NCI-H1436 treated with DMSO at 0.1 percent for 48 hours (cell line): ENCODE results near the gene ACOX3.

Experiments
- DNase-seq: peaks from one replicate; lab custom pipeline; 2025; lab: John Stamatoyannopoulos, UW

The ACOX3 gene

DNA sequence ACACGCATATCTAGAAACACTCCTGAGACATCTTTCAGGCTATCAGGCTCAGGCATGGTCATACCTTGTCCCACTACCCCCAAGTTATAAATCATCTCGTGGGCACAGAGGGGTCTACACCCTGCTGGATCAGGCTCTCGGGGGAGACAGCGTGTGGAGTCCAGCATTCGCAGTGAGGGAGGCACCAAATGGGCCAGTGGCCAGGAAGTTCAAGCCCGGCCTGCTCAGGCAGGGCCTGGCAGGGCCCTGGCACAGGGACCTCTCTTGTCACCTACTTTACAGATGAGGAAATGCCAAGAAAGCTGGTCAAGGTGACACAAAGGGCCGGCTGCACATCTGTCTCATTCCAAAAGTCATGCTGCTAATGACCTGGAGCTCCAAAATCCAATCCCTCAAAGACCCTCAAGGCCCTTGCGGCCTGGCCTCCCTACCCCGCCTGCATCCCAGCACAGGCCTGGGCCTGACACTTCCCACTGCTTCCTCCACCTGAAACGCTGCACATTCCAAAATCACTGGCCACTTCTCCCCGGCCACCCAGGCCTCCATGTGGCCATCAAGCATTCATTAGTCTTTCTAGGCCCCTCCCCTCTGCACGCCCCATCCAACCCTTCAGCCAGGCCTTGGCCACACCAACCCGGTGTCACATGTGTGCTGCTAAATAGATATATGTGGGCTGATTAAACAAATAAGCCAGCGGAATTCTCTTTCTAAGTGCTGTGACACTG lies 35.6 kb downstream of the ACOX3 start:
- DNase-seq, result no peak

DNA sequence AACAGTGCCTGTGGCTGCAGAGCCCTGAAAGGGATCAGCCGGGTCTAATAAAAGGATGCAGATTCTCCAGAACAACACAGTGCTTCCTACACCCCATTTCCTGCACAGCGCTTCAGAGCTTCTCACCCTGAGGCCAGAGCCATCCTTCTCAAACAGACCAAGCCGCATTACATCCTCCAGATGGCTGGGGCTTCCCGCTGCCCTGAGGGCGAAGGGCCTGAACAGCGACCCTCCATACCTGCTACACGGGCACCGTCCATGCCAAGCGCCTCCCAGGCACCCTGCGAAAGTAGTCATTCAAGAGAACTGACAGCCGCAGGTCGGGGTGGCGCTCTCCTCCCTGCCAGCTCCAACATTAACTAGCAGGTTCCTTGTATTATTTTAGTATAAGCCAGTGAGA lies 36.5 kb downstream of the ACOX3 start:
- no peak for DNase-seq

DNA sequence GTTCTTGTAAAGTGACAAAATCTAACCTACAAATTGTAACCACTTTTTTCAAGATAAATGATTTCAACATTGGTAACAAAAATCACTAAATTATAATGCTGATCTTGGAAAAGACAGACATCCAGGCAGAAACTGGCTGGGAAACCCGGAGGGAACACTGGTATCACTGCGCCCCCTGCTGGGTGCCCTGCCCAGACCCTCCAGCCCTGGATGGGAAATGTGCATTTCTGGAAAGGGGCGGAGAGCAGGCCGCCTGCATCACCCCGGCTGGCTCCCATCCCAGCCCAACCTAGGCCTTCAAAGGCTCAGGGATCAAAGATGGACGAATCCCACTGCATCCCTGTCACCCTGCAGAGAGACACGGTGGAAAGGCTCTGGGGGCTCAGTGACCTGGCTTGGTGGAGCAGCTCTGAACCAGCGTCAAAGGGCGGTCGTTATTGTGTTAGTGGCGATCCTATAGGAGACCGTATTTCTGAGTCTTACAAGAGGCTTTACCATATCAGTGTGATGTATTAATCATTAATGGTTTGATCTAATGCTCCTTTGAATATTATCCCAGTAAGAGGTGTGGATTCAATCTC lies 37.3 kb downstream of the ACOX3 start:
- DNase-seq, result no peak

DNA sequence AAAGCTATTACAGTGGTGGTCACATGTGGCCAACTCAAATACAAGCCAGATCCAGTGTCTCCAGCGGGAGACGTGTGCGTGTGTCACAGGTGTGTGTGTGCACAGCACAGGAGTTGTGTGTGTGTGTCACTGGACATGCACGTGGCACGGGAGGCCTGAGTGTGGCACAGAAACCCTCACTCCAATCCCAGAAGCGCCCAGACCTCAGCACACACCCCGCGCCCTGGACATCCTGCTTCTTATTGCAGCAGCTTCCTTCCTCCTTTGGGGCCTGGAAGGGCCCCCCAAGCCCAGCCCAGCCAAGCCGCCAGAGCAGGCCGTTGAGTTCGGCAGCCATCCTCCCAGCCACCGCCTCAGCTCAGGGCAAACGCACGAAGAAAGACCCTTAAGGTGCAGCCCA lies 37.9 kb downstream of the ACOX3 start:
- no peak for DNase-seq

DNA sequence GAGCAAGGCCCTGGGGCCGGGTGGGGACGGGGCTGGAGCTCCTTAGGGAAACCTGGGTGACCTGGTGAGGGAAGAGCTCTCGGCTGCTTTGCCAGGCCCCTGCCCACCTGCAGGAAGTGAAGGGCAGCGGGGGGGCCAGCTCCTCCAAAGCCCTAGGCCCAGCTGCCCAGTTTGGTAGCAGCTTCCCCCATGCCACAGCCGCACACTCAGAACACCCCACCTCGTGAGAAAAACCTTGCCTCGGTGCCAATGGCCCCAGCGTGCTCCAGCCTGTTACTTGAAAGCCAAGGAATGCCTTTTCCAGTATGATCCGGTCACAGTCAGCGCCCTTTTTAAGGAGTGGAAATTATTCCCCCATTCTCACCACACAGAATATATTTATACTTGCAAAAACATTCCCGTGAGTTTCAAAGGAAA lies 38.3 kb downstream of the ACOX3 start:
- DNase-seq, result no peak

DNA sequence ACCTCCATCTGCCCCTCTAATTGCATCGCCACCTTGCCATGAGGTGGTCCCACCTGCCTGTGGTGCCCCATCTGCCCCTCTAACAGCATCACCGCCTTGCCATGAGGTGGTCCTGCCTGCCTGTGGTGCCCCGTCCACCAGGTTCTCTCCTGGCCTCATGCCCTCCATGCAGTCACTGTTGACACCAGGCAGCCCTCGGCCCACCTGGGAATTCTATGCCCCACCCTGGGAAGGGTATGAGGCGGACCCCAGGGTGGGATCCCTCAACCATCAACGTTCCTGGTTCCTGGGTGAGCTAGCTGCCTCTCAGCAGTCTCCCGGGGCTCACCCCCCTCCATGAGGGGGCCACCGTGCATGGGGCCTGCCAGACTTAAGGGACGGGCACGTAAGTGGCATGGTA lies 38.9 kb downstream of the ACOX3 start:
- no peak for DNase-seq

DNA sequence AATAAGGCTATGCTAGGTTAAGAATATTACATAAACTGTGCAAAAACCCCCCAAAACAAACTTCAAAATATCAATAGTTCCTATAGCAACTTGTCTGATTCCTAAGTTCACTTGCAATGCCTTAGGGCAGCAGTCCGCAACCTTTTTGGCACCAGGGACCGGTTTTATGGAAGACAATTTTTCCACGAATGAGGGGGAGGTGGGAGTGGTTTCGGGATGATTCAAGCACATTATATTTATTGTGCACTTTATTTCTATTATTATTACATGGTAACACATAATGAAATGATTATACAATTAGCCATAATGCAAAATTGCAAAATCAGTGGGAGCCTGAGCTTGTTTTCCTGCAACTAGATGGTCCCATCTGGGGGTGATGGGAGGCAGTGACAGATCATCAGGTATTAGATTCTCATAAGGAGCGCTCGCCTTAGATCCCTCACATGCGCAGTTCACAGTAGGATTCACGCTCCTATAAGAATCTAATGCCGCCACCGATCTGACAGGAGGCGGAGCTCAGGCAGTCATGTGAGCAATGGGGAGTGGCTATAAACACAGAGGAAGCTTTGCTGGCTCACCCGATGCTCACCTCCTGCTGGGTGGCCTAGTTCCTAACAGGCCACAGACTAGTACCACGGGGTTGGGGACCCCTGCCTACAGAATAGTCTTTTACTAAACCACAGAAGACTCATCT lies 39.7 kb downstream of the ACOX3 start:
- DNase-seq, result no peak

DNA sequence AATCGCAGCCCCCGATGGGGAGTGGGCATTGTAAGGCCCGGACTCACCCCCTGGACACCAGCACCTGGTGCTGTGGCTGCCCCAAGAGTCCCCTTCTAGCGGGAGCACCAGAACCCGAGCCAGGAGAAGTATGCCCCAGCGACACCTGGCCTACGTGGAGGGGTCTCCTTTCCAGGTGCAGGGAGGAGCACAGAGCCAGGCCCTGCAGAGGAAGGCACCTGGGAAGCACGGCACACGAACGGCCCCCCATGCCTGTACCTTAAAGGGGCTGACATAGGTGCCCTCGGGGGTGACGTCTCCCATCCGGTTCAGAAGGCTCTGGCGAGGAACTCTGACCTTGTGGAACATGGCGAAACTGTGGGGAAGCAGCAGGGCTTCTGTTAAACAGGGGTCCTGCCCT lies 41.2 kb downstream of the ACOX3 start:
- no peak for DNase-seq

DNA sequence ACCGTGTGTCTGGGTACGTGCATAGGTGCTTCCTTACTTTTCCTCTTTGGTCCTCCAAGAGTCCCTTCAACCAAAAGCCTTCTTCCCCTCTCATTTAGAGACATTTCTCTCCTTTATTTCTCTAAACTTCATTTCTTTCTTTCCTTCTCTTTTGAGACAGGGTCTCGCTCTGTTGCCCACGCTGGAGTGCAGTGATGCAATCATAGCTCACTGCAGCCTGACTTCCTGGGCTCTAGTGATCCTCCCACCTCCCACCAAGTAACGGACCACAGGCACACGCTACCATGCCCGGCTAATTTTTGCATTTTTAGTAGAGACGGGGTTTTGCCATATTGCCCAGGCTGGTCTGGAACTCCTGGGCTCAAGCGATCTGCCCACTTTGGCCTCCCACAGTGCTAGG lies 42.2 kb downstream of the ACOX3 start:
- DNase-seq, result no peak

DNA sequence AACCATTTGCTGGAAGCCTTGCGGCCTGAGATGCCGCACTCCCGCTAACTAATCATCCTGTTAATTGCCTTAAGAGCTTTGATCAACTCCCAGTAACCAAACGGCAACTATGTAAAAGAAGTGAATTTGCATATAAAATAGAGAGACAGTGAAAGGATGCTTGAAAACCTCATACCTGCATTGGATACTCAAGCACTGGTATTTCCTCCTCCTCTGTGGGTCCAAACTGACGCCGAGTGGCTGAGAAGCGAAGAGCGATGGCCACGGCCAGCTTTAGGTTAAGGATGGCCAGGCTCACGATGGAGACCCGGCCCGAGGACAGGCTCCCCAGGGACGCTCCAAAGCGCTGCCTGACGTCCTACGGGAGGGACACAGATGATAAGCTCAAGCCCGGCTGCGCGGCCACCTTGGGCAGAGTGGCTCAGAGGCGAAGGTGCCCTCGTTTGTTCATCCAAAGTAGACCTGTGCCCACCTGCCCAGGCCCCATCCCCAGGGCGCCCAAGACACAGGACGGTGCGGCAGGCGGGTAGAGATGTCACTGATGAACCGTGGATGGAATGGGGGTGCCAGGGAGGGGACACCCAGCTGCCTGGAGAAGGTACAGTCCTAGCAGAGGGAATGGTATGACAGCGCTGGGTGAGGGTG lies 43.6 kb downstream of the ACOX3 start:
- DNase-seq, result no peak

DNA sequence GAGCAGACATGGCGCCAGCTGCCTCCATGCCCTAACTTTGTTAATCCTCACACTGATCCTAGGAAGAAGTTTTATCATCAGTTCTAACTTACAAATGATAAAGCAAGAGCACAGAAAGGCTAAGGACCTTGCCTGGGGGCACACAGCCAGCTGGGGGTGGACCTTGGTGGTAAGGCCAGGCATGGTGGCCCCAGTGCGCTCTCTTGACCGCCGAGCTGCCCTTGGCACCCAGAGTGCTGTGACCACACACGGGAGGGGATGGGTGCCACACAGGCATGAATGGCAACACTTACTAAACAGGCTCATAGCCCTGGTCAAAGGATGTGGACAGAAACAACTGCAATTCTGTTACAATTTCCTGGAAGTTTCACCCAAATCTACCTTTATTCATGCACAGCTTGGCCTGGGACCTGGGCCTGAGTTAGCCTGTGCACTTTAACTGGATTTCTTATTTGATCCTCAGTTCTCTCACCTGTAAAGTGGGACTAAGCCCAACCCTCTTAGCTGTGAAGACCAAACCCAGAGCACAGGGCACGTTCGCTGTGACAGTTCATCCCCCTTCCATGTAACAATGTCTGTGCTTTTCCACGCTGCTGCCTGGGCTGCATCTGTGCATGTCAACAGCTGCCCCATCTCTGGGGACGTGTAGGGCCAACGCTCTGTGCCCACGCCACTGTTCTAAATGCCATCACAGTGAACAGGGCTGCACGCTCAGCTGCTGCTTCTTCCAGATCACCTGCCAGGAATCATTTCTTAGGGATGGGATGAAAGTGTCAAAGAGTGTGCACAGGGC lies 44.8 kb downstream of the ACOX3 start:
- DNase-seq, result no peak

DNA sequence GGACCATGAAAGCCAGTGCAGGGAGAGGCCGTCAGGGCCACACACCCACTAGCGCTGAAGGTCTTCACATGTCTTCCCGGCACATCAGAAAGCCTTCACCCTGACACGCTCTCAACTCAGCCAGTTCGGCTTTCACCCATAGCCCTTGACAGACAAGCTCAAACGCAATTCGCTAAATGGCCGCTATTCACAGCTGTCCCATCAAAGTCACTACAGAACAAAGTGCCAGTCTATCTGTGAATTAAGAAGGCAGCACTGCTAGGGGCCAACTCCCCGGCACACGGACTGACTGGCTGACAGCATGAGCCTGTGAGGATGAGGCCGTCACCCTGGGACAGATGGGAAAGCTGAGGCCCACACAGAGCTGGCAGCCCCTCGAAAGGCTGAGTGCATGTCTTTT lies 45.7 kb downstream of the ACOX3 start:
- no peak for DNase-seq

DNA sequence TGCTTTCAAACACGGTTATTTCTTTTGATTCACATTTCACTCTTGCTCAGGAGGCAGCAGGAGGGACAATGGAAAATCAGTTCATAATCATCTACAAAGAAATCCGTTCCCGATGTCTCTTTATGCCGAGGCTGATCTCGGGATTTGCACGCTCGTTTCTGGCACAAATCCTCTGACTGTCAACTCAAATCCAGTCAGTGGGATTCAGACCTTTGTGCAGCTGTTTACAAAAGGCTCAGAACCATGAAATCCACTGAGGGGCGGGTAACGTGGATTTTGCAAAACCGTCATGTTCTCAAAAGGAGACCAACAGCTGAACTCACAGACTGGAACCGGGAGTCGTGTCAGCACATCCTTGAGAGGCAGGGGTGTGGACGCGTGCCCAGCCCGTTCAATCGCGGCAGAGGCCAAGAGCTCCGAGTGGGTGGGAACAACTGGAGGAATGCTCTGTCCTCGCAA lies 46.4 kb downstream of the ACOX3 start:
- no peak for DNase-seq

DNA sequence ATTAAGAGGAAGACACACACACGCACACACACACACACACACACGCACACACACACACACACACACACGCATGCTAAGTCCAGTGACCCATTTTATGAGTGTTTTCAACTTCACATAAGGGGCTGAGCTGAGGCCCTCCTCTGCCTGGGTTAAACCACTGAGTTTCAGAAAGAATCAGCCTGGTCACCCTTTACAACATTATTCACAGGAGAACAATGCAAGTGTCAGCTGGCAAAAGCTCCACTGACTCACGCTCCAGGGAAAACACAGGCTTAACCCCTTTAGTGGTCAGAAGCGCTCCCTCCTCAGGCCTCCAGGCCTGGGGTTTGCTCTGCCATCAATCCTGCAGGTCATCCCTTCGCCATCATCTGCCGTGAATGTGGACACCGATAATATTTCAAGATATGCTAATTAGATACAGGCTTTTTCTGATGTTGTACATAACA lies 46.9 kb downstream of the ACOX3 start:
- no peak for DNase-seq

DNA sequence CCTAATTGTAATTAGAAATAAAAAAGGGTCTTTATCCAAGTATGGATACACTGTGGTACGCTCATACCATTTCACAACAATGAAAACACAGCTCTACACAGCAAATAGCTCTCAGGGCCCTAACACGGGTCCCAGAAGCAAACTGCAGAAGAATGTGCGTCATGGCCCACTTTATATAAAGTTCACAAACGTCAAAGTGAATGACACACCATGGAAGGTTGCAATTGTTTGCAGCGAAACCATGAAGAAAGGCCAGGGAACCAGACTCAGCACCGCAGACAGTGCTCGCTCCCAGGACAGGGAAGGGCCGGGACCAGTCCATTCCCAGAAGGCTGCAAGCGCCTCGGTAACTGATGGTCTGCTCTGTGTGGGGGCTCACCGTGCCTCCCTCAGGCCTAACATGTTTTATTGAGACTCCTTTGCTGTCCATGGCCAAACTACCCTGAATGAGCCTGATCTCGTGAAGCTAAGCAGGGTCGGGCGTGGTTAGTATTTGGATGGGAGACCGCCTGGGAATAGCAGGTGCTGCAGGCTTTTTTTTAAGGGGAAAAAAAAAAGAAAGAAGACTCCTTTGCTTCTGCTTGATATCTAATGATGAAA lies 47.8 kb downstream of the ACOX3 start:
- DNase-seq, result no peak

DNA sequence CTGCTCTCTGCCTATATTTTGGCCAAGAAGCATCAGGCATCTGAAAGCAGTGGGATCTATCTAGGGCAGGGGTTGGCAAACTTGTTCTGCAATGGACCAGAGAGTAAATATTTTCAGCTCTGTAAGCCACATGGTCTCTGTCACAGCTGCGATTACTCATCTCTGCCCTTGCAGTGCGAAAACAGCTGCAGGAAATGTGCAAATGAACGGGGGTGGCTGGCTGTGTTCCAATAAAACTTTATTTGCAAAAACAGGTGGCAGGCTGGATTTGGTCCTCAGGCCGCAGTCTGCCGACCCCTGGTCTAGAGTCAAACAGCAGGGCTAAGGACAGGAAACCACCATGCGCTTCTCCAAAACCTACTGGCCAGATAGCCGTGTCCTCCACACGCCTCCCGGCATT lies 48.6 kb downstream of the ACOX3 start:
- no peak for DNase-seq

DNA sequence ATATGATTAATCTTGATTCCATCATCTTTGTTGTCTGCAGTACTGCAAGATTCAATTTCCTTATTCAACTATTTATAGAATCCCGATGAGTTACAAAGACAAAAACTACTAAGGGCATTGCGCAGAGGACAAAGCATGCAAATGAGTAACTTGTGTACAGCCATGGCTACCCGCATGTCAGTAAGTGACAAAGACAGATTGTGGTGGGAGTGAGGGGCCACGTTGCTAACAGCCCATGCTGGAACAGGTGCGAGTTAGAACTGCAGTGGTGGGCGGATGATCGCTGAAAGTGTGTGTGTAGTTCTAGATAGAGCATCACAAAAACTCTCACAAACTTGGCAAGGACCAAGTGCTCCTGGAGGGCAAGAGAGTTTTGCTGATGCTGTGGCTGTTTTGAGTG lies 49.5 kb downstream of the ACOX3 start:
- DNase-seq, result no peak

DNA sequence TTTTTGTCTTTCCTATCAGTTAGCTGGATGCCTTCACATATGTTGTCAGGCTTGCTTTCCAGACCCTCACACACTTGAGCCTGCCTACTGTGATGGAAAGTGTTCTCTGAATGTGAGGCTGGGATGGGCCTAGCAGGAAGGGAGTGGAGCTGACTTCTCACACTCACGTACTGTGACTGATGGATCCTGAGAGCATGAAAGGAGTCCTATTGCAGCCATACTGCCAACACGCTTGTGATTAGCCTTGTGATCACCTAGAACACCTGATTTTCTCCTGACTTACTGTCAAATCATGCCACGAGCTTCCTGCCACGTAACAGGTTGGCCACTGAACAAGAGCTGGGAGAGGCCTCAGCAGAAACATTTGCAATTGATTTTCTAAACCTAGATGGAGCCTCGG lies 49.9 kb downstream of the ACOX3 start:
- no peak for DNase-seq

DNA sequence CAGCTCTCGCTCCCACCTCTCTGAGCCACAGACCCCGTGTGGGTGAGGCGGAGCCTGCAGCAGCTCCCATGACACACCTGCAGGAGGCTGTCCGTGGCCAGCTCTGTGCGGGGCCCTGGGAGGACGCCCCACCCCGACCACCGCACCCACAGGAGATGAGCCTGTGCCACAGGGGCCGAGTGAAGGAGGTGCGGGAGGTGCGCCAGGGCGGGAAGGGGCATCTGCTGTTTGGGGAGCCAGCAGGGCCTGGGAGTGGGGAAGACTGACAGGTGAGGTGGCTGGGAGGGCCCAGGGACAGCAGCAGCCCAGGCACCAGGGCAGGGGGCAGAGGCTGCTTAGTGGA lies 52.0 kb downstream of the ACOX3 start:
- DNase-seq, result no peak

DNA sequence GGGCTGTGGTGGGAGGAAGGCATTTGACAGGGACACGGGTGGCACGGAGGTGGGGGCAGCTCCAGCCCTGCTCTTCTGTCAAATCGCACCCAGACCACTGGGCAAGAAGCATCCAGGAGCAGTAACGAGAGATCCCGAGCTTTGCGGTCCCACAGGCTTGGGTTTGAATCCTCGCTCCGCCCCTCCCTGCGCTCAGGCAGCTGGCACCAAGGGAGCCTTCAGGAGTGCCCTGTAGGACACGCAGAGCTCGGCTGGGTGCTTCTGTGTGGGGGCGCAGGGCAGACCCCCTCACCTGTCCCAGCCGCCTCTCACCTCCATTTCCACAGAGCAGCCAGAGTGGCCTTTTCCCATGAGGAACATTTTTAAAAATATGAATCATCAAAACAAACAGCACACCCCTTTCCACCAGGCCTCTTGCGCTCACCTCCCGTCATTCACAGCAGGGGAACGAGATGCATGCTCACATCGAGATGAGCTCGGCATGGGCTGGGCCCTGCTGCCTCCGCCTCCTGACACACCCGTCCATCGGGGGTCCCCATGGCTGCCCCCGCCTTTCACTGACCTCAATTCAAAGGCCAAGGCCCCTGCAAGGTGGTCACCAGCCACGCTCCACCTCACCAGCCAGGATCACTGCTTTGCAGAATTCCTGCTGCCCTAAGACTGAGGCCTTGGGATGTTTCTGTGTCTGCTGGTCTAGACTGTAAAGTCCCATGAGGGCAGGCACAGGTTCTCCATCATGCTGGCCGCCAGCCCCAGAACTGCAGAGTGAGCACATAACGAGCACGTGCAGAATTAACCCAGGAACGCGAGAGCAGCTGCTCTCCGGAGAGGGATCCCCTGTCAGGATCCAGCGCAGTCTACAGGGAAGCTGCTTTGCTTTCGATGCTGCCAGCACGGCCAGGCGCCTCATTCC lies 52.7 kb downstream of the ACOX3 start:
- DNase-seq, result no peak

DNA sequence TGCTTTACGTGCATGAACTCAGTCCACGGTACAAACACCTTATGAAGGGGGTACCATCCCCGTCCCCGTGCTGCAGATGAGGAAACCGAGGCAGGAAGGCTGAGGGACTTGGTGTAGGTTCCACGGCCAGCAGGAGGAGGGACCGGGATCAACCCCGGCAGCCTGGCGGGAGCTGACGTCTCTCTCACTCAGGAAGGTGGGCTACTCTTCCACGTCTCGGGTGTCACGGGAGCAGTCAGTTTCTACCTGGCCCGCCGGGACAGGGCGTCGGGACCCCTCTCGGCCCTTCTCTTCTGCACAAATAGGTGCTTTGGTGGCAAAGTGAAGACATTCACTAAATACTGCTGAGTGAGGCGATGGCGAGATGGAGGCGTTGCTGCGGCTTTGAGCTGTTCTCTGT lies 53.3 kb downstream of the ACOX3 start:
- DNase-seq, result no peak
